ENCODE measurements around the gene SPATS2L.

SPATS2L gene

GRCh38 chr2:200438846-200439245 is 132.4 kb downstream of the SPATS2L start:
- no peak for TF ChIP-seq CTCF (IDR thresholded peaks at IDR 0.05; ENCODE audit: control insufficient read depth, extremely low read depth, insufficient read depth)
- DNase-seq (ENCODE audit: low read depth), result no peak
- H3K4me3 ChIP-seq (ENCODE audit: low read depth, low read length), result no peak overlapping the region

- H3K4me3 ChIP-seq (ENCODE audit: low read depth, low read length), result no peak overlapping the region
- TF ChIP-seq CTCF (IDR thresholded peaks at IDR 0.05; ENCODE audit: control insufficient read depth, extremely low read depth, insufficient read depth), result no peak
- DNase-seq (ENCODE audit: low read depth), result no peak
Observed at GRCh38 chr2:200439981-200440380, 133.5 kb downstream of the SPATS2L start.

DNA sequence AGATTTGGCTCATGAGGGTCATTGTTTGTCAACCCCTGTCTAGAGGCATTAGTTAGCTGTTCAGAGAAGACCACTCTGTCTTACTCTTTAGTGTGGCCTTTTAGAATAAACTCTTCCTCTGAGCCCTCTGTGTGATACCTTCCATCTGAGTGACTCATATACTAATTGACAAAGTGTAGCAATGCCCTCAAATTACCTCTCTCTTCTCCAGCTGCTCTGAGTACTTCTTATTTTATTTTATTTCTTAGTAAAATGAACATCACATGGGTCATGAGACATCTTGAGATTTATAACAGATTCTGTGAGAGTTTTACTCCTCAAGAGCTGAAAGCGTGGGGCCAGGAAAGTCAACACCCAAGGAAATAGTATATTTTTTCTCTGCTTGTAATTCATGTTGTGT is 136.0 kb downstream of the SPATS2L start:
- no peak for DNase-seq (ENCODE audit: low read depth)
- H3K4me3 ChIP-seq (ENCODE audit: low read depth, low read length), result no peak overlapping the region
- no peak for TF ChIP-seq CTCF (IDR thresholded peaks at IDR 0.05; ENCODE audit: control insufficient read depth, extremely low read depth, insufficient read depth)

- H3K4me3 ChIP-seq (ENCODE audit: low read depth, low read length), result no peak overlapping the region
- no peak for DNase-seq (ENCODE audit: low read depth)
- no peak for TF ChIP-seq CTCF (IDR thresholded peaks at IDR 0.05; ENCODE audit: control insufficient read depth, extremely low read depth, insufficient read depth)
Observed at GRCh38 chr2:200443376-200443775, 136.9 kb downstream of the SPATS2L start.

DNA sequence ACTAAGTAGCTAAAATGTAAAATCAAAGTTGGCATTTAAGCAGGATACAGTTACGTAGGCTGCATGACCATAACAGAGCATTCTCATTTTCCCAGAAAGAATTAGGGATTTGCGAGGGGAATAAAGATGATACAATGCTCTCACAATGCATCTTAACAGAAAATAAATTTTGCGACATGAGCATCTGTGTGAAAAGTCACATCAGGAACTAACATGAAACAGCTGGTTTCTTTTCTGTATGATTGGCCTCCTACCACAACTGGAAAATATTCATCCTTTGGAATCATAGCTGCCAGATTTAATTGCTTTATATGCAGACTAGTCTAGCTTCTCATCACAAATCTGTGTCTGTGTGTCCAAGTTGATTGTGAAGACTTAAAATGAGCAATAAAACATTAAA is 137.4 kb downstream of the SPATS2L start:
- H3K4me3 ChIP-seq (ENCODE audit: low read depth, low read length), result no peak overlapping the region
- DNase-seq (ENCODE audit: low read depth), result no peak
- TF ChIP-seq CTCF (IDR thresholded peaks at IDR 0.05; ENCODE audit: control insufficient read depth, extremely low read depth, insufficient read depth), result no peak

DNA sequence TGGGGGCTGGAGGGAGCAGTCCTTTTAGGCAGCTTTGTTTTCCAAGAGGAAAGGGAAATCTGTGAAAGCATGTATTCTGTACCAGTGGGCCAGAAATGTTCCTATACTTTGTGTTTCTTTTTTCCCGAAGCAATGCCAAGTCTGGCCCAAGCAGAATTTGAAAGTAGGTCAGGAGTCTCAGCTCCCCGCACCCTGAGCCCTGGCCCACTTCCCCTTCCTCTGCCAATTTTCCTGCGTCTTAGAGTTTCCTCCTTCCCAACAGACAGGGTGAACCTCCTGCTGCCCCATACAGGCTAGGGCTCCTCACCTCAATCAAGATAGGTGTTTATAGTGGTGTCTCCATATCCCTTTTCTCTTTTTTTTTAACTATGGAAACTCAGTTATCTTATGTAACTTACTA is 138.0 kb downstream of the SPATS2L start:
- DNase-seq (ENCODE audit: low read depth), result no peak
- H3K4me3 ChIP-seq (ENCODE audit: low read depth, low read length), result no peak overlapping the region
- no peak for TF ChIP-seq CTCF (IDR thresholded peaks at IDR 0.05; ENCODE audit: control insufficient read depth, extremely low read depth, insufficient read depth)

GRCh38 chr2:200445284-200445683 is 138.8 kb downstream of the SPATS2L start:
- H3K4me3 ChIP-seq (ENCODE audit: low read depth, low read length), result no peak overlapping the region
- TF ChIP-seq CTCF (IDR thresholded peaks at IDR 0.05; ENCODE audit: control insufficient read depth, extremely low read depth, insufficient read depth), result no peak
- DNase-seq (ENCODE audit: low read depth), result no peak

All from LNCaP clone FGC (cell line).